Stimulated activated CD4-positive, alpha-beta T cell treated with anti-CD3 and anti-CD28 coated beads, Interleukin-15, amount 100 ng/mL, for 48 hours (primary cell): ENCODE measurements around the gene RGL2.
A peak's percentile ranks its signal among the peaks of the same experiment; 100 is the strongest.

Experiments used
- DNase-seq, 2 donors: peaks; one replicate each; pipeline ENCODE4 v3.0.0-alpha.2; 2020; ENCODE audit warnings: low read depth in 2 of 2

The RGL2 gene

GRCh38 chr6:33316603-33317418 is 18.1 kb upstream of the RGL2 start:
- no peak for DNase-seq

DNA sequence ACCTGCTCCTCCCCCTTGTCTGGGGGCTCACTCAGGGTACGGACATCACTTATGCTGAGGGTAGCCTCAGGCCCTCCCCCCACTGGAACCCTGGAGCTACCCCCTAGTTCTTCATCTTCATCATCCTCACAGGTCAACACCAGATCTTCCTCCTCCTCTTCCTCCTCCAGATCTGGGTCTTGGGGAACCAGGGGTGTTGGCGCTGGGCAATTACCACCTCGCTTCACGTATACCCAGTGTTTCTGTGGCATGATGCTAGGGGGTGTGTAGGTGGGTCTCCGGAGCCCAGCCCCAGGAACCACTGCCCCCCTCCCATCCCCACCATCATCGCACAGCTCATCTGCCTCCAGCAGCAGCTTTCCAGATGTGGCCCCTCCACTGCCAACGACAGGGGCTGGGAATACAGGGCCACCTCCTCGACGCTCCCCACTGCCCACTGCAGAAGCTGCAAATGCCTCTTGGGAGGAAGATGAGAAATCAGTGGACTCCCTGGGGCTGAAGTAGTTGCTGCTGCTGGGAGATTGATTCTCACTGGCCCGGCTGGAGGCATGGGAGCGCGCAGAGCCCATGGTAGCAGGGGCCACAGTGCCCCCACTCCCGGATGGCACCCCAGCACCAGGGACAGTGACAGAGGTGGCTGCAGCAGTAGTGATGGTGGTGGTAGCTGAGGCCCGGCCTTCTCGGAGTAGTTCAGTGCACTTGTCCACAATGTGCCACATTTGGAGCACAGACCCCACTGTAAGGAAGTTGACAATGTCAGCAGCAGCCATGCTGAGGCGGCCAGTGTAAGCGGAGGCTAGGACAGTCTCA is 17.3 kb upstream of the RGL2 start:
- DNase-seq: no peak

DNA sequence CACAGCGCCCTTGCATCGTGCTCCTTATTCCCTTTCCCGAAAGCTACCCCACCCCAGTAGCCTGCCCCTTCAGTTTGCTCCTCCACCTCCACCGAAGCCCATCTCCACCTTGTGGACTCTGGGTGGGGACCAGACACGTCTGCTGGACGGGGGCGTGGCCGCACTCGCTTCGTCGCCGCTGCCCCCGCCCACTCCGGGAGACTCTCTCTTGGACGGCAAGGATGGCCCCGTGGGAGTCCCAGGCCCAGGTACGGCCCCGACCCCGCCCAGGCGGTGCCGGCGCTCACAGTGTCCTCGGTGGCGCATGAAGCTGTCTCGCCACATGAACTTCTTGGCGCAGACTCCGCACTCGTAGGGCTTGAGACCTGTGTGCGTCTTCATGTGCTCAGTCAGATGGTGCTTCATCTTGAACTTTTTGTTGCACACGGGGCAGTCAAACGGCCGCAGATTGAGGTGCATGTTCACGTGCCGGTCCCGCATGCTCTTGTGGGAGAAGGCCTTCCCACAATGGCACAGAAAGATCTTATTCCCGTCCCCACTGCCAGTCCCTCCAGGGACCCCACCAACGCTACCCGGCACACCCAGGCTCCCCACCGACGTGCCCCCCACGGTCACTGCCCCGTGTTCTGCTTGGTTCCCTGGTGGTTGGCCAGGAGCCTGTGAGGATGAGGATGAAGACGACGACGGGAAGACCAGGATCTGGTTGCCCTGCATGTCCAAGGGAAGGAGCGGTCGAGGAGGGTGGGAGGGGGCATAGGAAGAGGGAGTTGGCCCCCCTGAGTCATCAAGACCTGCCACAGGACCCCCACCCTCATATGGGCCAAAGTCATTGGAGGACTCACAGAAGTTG is 16.4 kb upstream of the RGL2 start:
- no peak for DNase-seq

GRCh38 chr6:33314515-33314942 is 15.8 kb upstream of the RGL2 start:
- peak in 1 of 2 donors; percentile 46 for DNase-seq

DNA sequence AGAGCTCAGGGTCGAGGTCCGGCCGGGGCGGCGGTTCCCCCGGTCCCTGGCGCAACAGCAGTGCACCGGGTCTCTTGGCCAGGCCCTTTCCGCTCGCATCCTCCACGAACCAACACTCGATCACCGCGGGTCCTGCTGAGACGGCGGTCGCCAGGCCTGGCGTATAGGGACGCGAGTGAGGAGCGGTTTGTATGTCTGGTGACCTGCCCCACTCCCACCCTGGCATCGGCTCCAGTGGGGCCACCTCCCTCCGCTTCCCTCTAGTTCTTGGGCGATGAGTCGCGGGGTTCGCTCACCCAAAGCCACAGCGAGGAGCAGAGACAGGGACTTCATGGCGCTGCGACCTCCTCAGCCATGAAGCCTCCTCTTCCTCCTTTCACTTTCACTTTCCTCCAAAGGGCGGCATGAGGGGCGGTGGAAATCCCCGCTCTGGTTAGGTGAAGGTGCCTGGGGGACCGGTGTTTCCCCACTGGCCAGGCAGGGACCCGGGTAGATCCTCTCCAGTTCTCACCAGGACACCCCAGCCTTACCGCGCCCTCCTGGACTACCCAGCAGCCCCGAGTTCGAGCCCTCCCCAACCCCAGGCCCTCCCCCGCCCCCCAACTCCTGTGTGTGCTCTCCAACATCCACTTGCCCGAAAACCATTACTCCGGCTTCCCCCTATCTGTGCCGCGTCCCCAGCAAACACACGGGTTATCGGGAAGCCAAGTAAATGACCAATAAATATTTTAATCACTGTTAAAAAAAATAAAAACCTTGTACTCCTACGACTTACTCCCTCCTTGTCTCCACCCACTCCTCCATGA is 15.2 kb upstream of the RGL2 start, which contains the start of gene TAPBP:
TSS of gene TAPBP (minus strand) at position 370 of the 806 bp plus-strand sequence. CDS start at position 333, 37 bp downstream.
- peak; percentile 70 to 76 for DNase-seq

DNA sequence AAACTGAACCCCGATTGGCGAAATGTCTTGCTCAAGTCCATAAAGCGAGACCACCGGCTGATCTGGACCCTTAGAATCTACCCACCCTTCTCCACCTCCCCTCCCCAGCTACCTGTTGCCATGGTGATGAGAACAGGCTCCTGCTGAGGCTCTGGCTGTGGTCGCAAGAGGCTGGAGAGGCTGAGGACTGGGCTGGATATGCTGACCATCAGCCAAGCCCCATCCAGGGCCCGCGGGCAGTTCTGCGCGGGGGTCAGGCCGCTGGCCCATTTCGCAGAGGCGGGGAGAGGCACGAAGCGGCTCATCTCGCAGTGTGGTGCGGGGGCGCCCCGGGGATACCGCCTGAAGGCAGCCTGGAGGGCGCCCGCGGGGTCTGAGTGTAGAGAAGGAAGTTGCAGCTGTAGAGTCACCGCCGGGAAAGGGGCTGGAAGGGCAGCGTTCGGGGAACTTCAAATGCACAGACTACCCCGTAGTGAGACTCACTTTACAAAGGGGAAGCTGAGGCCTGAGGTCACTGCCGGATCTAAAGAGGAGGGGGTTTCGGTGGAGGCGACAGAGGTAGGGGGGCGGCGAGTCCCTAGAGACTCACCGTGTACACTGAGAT is 14.5 kb upstream of the RGL2 start:
- DNase-seq: no peak

DNA sequence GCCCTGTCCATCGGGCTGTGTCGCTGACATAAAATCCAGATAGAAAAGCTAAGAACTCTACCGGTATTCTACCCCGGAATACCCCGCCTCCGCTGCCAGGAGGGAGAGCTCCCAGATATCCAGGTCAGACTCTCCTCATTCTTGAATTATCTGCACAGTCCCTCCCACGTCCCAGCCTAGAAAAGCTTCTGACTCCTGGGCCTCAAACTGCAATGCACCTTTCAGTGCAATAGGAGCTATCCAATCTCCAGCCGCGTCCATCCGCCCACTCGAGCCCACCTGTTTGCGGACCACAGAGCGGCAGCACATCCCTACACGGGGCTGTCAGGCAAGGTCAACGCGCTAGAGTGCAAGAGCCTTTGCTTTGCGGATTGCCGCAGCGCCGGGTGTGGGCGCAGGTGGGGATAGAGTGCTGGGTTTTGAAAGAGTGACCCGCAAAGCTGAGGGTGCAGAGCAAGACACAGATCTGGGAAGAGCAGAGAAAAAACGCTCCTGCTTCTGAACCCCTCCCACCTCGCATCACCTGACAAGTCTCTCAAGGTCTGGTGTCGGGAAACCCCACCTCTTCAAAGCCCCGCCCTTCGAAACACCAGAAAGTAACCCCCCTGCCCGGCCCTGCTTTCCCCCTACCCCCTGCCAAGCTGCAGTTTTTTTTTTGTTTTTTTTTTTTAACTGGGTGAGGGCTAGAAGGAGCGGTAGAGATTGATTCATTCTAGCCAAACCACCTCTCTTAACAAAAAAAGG is 13.8 kb upstream of the RGL2 start:
- DNase-seq: peak; percentile 63 to 77

DNA sequence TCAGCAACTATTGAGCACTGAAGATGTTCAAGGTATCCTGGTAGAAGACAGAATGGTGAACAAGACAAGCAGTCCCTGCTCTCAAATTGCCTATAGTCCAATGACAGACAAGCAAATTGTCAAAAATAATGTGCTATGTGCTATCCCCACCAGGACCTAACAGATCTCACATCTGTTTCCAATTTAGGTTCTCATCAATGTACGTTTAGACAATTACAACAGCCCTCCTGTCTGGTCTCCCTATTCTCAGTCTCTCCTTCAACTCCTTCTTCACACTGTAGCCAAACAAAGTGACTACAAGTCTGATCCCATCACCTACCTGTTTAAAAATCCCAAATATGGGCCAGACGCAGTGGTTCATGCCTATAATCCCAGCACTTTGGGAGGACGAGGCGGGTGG is 7.6 kb upstream of the RGL2 start:
- no peak for DNase-seq

- no peak for DNase-seq
These were observed 6.3 kb upstream of the RGL2 start for GRCh38 chr6:33305052-33305451.

- no peak for DNase-seq
These were observed 5.5 kb upstream of the RGL2 start for GRCh38 chr6:33304216-33304615.

- no peak for DNase-seq
These were observed 3.1 kb upstream of the RGL2 start for GRCh38 chr6:33301877-33302276.

GRCh38 chr6:33299237-33299944 is 649 bp upstream of the RGL2 start:
- peak; percentile 91 to 92 for DNase-seq

GRCh38 chr6:33297956-33298772 is 578 bp downstream of the RGL2 start:
- DNase-seq: peak; percentile 55 to 66

DNA sequence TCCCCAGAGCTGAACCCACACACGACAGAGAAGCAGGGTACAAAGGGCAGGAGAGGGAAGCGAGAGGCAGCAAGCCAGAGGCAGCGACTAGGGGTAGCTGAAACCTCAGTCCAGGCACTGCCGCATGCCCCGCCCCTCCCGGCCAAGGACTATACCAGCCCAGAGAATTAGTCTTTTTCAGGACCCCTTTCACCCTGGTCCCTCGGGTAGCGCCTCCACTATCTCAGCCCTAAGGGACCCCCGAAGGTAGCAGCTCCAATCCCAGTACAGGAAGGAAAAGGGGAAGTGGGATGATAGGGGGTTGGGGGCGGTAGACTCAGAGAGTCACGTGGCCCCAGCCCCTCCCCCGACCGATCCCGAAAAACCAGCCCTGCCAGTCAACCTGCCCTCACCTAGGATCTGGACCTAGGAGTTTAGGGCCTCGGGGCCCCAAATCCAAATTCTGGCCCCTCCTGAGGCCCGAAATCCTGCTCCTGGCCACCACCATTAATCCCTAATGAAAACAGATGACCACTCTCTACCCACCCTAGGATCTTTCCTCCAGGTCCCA is 1.3 kb downstream of the RGL2 start:
- DNase-seq: no peak

- DNase-seq: no peak
These were observed 1.8 kb downstream of the RGL2 start for GRCh38 chr6:33296797-33297405.

GRCh38 chr6:33295621-33296369 is 2.9 kb downstream of the RGL2 start:
- no peak for DNase-seq
